ENCODE results near the gene KDM8.

KDM8 gene

DNA sequence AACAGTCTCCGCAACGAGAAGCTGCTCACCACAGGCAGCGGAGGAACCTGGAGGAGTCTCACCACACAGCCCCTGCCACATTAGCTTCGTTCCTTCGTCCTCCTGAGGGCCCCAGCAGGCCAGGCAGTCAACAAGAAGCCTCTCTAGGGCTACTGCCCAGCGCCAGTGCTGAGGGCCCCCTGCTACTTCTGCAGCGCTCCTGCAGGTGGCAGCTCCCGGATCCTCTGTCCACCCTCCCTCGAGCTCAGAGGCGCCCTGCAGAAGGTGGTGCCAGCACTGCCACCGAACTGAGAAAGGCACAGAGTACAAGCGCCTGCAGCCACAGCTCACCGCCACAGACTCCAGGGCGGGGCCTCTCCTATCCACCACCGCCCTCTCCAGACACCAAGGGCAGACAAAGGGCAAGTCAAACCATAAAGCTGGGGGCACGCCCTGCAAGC is 27.3 kb downstream of the KDM8 start:
- DNase-seq (ENCODE audit: low spot score), result no peak

DNA sequence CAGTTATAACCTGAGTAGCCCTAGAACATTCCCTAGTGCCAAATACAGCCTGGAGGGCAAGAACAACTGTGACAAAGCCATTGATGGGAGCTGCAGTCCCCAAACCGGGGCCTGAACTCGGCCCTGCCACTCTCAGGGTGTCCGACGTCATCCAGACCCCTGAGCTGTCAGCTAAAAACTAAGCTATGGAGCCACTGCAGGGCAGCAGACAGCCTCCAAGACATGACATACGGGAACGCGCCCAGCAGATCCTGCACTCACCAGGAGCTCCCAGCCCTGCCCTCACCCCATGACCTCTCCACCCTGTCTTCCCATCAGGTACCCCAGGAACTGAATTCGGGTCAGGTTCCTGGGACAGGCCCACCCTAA is 28.4 kb downstream of the KDM8 start:
- no peak for DNase-seq (ENCODE audit: low spot score)

DNA sequence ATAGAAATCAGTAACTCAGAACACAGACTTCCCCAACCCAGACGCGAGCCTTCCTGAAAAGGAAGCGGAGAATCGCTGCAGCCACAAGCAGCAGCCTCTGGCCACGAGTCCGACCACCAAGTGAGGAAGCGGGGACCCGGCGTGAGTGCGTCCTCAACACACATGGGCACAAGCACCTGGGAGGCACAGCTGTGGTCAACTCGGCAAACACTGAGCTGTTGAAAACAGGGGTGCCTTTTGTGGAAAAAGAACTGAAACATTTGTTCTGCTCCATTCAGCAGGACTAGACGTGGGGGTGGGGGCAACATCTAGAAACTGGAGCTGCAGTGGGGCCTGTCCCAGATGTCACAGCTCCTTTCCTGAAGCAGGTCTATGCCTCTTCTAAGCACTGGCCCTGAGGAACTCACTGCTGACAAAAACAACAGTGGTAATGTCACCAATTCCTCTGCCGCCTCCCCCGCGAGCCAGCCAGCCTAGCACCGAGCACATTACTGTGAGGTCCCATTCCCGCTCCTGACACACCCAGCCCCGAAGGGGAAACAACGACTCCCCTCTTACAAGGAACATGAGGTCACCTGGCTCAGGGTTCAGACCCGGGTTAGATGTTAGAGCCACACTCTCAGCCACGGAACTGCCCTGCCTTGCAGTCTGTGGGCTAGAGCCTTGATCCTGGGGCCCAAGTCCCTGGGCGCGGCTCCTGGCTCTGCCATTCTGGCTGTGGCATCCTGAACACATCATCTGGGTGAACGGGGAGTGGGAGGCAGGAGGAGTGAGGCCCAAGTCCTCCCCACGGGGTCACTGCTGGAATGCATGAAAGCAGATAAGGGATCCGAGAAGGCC is 29.0 kb downstream of the KDM8 start:
- peak; percentile 44 for DNase-seq (ENCODE audit: low spot score)

DNA sequence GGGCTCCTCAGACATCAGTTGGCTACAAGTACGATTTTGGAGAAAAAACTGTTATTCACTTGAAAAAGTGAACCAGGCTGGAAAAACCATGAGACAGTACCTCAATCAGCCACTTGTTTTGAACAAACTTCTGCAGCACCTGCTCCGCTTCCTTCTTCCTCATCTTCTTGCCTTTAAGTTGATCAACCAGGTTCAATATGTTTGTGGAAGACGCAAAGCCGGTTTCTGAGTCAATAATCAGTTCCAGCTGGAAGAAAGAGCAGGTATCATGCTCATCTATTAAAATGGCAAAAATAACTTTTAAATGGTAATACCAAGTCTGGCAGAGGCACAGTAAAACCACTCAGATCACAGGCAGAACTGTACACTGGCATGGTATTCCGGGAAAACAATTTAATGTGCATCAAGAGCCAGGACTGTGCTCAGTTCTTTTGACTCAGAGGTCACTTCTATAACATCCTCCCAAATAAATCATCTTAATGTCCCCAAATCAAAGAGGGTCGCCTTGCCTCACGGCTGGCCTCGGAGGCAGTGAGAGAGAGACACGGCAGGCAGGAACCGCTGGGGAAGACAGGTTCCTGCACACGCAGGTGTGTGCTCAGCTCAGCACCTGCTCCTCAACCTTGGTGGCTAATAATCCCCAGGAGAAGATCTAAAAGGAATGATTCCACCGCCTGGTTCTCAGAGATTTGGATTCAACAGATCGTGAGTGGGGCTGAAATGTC is 29.7 kb downstream of the KDM8 start:
- no peak for DNase-seq (ENCODE audit: low spot score)

DNA sequence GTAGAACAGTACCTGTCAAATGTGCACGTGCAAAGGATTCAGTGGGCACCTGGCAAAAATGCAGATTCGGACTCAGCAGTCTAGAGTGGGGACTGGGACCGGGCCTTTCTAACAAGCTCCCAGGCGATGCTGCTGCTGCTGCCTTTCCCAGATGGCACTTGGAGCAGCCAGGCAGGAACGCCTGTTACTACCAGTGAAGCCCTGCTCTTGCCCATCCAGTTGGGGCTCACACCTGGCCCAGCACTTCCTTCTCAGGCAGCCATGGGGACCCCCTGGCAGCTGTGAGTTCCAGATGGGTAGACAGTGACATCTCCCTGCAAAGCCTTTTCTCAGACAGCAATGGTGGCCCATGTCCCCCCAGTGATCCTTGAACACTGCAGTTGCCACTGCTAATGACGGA is 30.4 kb downstream of the KDM8 start:
- no peak for DNase-seq (ENCODE audit: low spot score)

DNA sequence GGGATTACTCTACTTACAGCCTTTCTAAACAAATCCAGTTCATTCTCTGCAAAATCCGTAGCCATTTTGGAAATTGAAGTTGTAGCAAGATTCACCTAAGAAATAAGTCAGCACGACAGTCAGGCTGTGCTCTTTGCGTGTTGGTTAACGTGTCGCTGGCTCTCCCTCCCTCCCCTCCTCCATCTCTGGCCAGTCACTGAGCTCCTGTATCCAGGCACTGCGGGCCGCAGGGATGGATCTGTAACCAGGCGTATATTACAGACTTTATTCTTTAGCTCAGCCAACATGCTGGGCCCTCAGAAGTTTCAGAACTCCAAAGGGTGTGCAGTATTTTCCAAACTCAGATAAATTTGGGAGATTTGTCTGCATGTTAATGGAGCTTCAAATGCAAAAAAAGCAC is 30.8 kb downstream of the KDM8 start:
- DNase-seq (ENCODE audit: low spot score), result no peak

DNA sequence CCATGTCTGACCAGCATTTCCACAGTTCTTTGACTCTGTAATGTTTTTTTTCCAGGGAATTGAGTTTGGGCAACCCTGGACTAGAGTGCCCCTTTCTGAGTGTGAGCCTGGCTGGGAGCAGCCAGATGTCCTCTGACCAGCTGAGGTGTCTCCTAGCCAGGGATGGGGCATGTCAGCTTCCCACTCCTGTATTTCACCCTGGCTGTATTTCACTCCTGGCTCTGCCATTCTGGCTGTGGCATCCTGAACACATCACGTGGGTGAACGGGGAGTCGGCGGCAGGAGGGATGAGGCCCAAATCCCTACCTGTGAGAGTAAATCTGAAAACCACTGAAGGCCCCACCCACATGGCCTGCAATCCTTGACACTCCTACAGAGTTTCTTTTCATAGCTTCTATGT is 31.3 kb downstream of the KDM8 start:
- DNase-seq (ENCODE audit: low spot score), result no peak

DNA sequence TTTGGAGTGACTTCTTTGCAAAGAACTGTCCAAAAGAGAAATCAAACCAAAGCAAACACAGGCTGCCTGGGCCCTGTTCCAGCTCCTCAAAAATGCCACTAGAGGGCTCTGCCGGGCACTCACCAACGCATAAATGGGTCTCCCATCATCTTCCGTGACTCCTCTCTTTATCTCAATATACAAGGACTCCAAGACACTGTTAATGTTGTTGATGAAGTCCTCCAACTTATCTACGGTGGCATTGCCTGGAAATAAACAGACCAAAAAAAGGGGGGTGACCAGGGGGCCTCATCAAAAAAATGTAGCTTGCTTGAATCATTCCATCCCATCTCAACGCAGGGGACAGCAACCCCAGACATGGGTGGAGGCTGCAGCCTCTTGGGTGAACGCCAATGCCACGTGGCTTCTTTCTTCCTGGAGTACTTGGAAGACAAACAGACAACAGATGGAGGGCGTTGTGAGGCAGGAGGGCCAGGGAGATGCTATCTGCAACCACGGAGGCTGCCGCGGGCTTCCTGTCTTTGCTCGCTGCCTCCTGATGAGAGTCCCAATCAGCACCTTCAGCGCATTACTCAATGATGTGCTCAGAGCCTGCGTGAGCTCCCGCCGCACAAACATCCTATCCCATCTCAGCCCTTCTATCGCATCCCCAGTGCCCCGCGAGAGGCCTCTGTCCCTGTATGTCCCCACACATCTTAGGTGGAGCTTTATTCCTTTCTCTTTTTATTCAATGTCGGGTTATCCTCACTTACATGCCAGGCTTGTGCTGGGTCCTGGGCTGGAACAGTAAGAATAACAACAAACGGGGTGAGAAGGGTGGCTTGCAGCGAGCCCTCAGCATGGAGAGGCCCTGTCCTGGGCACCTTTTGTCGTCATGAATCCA is 32.0 kb downstream of the KDM8 start:
- DNase-seq (ENCODE audit: low spot score), result peak; percentile 75

DNA sequence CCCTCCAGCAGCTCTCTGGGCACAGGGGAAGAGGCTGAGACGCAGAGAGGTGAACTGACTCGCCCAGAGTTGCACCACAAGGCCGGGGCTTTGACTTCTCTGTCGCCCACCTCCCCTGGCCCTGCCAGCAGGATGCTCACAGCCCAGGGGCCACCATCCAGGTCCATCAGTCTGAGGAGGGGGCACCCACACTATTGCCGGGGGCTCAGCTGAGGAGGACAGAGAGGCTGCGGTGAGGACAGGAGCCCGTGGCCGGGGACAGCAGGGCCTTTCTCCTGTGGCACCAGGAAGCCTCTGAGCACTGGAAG is 32.6 kb downstream of the KDM8 start:
- DNase-seq (ENCODE audit: low spot score), result no peak

DNA sequence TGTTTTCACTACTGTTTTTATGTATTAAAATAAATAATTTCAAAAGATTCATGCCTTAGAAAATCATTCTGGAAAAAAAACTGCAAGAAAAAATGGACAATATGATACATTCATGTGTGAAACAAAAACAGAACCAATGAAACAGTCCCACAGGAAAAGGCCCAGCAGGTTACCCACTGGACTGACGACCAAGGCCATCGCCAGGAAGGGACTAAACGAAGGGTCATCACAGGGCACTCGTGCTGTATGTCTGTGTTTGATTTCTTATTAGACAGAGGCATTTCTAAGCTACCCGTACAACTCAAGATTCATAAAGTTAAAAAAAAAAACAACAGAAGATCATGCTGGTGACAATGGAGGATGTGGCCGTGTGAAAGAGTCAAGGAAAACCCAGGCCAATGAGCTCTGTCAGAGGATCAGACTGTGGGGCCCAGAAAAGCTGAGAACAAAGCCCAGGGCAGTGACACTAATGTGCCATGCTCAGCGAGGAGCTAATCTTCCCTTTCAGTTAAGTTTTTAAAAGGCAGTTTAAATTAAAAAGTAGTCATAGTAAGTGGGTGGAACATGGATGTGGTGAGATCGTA is 33.4 kb downstream of the KDM8 start:
- DNase-seq (ENCODE audit: low spot score), result no peak

DNA sequence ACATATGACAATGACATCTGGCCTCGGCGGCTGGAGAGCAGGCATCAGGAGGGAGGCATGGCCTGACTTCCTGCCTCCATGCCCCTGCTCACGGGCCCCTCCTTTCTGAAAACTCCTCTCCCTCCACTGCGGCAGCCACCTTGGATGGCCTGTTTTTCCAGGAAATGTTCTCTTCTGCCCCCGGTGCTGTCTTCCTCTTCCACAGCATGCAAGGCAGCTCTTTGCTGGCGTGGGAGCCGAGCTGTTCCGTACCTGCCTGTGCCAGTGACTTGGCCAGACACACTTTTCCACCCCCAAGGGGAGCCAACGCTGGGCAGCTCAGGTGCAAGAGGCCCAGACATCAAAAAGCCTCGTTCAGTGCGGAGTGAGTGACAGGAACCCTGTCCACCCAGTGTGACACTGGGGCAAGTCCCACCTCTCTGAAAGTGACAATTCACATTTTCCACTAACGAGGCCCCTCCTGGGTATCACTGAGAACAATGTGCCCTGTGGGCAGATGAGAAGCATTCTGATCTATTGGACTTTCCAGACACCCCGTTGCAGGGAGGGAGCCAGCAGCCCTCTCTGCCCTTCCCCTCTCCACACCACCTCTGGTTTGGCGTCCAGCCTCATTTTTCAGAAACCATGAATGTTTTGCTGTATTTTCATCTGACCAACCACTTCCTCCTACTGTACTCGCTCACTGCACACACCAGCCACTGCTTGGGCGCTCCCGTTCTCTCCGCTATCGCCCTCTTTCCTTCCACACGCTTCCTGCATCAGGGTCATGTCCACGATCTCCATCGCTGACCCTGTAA is 34.1 kb downstream of the KDM8 start:
- no peak for DNase-seq (ENCODE audit: low spot score)

DNA sequence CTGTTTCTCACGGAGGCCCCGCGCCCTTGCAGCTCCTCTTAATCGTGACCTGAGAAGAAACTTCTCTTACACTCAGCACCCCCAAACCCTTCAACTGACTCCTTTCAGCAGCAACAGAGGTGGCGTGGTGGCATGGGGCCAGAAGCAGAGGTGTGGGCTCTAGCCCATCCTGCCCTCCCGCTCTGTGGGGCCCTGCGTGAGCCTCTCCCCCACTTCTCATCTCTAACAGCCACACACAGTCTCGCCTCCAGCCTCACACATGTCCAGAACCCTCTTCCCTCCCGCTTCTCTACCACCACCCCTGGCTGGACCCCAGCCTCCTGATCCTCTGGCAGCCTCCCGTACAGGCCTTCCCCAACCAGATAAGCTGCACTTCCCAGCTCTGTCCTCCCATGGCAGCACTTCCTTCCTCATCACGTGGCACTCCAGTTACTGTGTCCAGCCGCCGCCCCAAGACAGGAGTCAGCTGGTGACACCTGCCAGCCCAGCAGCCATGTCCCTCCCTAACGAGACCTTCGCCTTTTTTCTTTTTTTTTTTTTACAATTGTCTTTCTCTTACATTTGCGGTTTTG is 34.8 kb downstream of the KDM8 start:
- no peak for DNase-seq (ENCODE audit: low spot score)

DNA sequence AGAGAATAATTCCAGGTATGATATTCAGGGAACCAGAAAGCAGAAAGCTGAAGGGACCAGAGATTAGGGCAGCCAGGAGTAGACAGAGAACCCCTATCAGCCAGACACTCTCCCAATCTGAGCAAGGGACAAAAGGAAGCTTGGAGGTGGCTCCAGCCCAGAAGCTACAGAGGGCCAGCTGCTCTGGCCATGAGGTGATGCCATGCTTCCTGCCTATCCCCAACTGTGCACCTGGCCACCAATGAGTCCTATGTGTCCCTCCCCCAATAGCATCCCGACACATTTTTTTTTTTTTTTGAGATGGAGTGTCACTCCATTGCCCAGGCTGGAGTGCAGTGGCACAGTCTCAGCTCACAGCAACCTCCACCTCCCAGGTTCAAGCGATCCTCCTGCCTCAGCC is 35.3 kb downstream of the KDM8 start:
- no peak for DNase-seq (ENCODE audit: low spot score)

DNA sequence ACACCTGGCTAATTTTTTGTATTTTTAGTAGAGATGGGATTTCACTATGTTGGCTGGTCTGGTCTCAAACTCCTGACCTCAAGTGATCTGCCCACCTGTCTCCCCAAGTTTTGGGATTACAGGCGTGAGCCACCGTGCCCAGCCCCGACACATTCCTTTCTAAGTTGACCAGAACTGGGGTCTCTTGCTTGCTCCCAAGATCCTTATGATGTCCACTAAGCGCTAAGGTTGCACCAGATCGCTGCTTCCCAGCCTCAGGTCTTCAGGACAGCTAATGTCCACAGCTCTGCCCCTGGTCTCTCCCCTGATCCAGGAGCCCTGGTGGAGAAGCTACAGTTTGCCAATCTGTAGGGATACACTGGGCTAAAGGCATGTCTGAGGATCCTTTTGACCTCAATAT is 35.7 kb downstream of the KDM8 start:
- DNase-seq (ENCODE audit: low spot score), result no peak

DNA sequence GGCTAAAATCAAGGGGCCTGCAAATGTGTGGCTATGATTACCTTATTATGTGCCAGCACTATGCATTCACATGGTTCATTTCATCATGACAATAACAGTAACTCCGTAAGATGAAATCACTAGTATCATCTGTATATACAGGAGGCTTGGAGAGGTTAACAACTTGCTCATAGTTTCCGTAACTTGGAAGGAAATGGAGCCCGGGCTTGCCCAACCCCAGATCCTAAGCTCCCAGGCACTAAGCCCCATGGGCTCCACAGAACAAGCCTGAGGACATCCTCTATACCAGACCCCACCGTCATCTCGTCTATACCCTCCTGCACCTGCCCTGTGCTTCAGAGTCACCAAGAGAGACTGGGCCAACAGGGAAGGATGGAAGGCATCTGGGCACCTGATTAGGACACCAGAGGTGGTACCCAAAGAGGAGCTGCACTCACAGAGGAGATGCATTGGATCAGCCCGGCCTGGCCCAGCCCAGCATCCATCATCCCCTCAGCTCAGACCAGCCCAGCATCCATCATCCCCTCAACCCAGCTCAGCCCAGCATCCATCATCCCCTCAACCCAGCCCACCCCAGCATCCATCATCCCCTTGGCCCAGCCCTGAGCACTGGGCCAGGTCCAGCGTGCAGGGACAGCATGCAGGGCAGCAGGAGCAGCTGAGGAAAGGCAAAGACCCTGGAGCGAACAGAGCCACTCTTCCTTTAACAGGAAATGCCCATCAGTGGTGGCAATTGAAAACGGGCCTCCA is 36.8 kb downstream of the KDM8 start:
- no peak for DNase-seq (ENCODE audit: low spot score)

DNA sequence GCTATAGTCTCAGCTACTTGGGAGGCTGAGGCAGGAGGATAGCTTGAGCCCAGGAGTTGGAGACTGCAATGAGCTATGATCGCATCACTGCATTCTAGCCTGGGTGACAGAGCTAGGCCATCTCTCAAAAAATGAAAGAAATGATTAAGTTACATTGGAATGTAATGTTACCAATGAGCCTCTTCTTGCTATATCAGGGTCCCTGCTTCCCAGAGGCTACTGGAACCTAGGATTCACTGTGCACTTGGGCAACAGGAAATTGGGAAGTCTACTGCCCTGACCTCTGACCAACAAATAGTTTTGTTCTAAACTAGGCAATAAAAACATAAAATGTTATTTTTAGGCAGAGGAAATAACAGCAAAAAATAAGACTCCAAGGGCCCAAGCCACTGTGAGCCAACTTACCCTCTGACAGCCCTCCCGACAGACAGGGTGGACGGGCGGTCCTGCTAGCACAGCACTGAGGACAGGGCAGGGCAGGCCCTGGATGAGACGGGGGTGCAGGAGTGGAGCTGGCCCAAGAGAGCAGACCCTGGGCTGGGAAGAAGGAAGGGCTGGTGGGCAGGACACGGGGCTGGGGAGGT is 37.7 kb downstream of the KDM8 start:
- no peak for DNase-seq (ENCODE audit: low spot score)

DNA sequence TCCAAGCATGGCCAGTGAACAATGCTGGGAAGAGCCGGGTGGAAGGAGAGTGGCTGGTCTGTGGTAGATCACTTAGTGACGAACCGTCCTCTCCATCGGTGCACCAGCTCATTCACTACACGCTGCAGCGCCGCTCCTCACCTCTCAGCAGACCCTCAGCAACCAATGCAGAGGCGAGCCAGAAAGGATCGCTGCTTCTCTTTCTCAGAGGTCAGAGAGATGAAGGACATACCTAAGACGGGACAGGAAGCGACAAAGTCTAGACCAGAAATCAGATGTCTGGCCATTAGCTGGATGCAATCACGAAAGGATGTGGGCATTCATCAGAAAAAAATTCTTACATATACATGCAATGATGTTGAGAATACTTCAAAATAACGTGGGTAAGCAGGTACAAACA is 38.3 kb downstream of the KDM8 start:
- DNase-seq (ENCODE audit: low spot score), result no peak

DNA sequence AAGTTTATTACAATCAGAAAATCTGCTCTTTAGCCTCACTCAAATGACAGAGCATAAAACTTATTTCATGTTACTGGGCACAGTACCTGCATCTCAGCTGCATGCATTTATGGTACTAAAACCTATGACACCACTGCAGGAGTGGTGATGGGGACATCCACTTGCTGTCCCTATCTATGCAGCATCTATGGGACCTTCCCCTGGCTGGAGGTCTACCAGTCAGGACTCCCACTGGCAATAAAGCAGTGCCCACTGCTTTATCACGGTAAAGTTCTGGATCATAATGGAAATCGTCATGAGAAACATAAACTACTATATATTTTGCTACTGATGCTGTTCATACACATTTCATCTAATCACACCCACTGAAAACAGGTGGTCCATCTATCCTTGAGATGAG is 39.1 kb downstream of the KDM8 start:
- DNase-seq (ENCODE audit: low spot score), result no peak

DNA sequence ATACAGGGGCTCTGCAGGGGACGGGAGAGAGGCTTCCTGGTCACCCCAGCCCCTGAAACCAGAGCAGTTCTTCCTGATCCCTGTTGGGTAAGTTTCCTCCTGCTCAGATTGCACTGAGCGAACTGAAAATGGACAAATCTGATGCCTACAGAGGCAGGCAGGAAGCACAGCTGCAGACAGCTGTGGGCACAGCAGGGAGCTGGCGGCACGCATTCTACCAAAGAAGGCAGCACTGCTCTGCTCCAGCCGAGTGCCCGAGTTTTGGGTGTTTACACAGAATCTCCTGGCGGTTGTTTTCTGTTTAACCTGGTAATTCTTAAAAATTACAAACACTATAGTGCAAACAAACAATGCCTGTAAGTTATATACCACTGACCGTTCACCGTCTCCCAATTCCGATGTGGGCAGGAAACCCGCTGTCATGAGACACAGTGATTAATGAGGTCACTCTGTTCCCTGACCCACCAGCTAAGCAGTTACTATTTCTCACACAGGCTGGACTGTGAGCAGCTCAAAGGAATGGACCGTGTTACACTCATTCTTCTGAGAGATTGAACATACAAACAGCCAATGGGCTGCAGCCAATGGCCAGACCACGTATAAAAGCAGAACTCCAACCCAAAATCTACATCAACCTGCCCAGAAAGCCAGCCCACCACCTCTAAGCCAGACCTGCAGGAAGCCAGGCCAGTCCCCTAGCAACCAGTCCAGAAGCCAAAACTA is 39.7 kb downstream of the KDM8 start:
- DNase-seq (ENCODE audit: low spot score), result peak; percentile 42
